Activated CD4-positive, alpha-beta T cell treated with anti-CD3 and anti-CD28 coated beads, Interleukin-2, amount 10 ng/mL, durations not matched to agents 24 days and 14 days (primary cell): Measurements from ENCODE around the gene LRRC3. TPM values are rescaled to one million over a fixed set of nuclear protein-coding genes. Genes with fewer than 3 reads are reported as not detected.

Source experiments
- DNase-seq: peaks from one replicate; pipeline ENCODE4 v3.0.0; 2022
- H3K27ac Mint-ChIP-seq: one replicate; pipeline ENCODE4 v1.8.0; 2022; ENCODE audit warnings: mild to moderate bottlenecking, mixed read lengths
- H3K27me3 Mint-ChIP-seq: one replicate; pipeline ENCODE4 v1.8.0; 2022; ENCODE audit warnings: mixed read lengths
- H3K36me3 Mint-ChIP-seq: one replicate; pipeline ENCODE4 v1.8.0; 2022; ENCODE audit warnings: low read depth, mild to moderate bottlenecking, mixed read lengths
- H3K4me1 Mint-ChIP-seq: one replicate; pipeline ENCODE4 v1.8.0; 2021; ENCODE audit warnings: mixed read lengths
- H3K4me3 Mint-ChIP-seq: one replicate; pipeline ENCODE4 v1.8.0; 2022; ENCODE audit warnings: mild to moderate bottlenecking, moderate library complexity, mixed read lengths
- H3K9me3 Mint-ChIP-seq: one replicate; pipeline ENCODE4 v1.8.0; 2021; ENCODE audit warnings: mixed read lengths
- intact Hi-C: fragments of 100-400 bp; cut with micrococcal nuclease; formaldehyde crosslinking; loops from one replicate; pipeline ENCODE4 v1.15.1; 2023
- total RNA-seq: library from RNA; stranded (reverse); gene quantifications from 2 replicates; pipeline ENCODE4 v1.2.3, GENCODE V29; 2022

The LRRC3 gene
- total RNA-seq, 1 donor from 2014 or later = 2.3 TPM

DNA sequence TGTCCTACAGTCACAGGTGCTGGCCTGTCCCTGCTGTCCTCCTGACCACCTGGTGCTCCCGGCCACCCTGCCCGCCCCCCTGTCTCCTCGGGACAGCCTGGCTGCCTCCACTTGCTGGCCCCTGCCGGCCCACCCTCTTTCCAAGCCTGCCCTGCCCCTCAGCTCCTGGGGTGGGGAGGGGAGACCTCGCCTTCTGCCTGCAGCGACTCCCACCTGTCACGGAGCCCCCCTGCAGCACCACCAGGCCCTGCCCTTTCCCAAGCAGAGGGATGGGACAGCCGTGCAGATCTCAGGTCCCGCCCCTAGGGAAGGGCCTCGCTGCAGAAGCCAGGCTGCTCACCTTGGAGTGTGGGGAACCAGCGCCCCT lies 7.5 kb downstream of the LRRC3 start:
- no peaks in the 10 kb centered on the region for H3K36me3 Mint-ChIP-seq
- H3K4me1 Mint-ChIP-seq = peaks cover 2% of the 10 kb centered on the region
- intact Hi-C loops = no loop called here
- H3K27ac Mint-ChIP-seq = no peak overlapping the region
- no peaks in the 10 kb centered on the region for H3K27me3 Mint-ChIP-seq
- DNase-seq = no peak
- no peak overlapping the region for H3K4me3 Mint-ChIP-seq
- H3K9me3 Mint-ChIP-seq = no peaks in the 10 kb centered on the region

DNA sequence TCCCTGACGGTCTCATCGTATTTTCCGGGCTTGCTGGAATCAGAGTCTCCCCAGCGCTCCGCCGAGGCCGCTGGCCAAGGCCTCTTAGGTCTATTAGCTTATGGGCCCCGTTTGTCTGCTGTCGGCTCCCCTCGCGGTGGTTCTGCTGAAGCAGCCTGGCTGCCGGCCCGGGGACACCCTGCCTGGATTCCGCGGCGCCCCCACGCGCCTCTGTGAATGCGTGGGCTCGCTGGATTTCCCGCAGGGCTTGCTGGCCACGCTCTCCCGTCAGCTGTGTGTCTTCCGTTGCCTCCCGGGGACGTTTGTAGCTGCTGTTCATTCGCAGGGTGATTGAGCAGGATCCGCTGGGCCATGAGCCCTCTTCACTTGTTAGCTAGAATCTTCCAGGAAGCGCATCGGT lies 8.4 kb downstream of the LRRC3 start:
- H3K36me3 Mint-ChIP-seq = no peaks in the 10 kb centered on the region
- H3K4me3 Mint-ChIP-seq = no peak overlapping the region
- intact Hi-C loops = no loop called here
- no peak overlapping the region for H3K27ac Mint-ChIP-seq
- no peaks in the 10 kb centered on the region for H3K27me3 Mint-ChIP-seq
- H3K9me3 Mint-ChIP-seq = no peaks in the 10 kb centered on the region
- DNase-seq = no peak
- H3K4me1 Mint-ChIP-seq = peaks cover 2% of the 10 kb centered on the region

DNA sequence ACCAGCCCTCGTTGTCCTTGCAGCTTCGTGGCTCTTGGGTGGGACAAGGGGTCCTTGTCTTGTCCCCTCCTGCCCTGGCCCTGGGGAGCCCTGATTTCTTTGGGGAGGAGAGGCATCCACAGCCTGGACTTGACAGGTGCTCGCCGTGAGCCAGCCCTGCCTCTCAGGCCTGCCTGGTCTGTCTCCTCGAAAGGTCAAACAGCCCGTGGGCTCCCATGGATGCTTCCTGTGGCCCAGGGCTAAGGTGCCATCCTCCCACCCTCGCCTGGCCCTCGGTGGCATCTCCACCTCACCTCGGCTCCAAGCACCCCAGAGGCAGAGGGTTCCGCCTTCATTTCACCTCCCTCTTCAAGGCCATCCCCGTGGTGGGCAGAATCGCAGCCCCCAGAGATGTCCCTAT lies 9.0 kb downstream of the LRRC3 start:
- Mint-ChIP-seq H3K4me1 (peaks cover 2% of the 10 kb centered on the region), H3K36me3 (no peaks in the 10 kb centered on the region), H3K27me3 (no peaks in the 10 kb centered on the region), H3K27ac (no peak overlapping the region), H3K4me3 (no peak overlapping the region), H3K9me3 (no peaks in the 10 kb centered on the region)
- no peak for DNase-seq
- intact Hi-C loops = no loop called here

DNA sequence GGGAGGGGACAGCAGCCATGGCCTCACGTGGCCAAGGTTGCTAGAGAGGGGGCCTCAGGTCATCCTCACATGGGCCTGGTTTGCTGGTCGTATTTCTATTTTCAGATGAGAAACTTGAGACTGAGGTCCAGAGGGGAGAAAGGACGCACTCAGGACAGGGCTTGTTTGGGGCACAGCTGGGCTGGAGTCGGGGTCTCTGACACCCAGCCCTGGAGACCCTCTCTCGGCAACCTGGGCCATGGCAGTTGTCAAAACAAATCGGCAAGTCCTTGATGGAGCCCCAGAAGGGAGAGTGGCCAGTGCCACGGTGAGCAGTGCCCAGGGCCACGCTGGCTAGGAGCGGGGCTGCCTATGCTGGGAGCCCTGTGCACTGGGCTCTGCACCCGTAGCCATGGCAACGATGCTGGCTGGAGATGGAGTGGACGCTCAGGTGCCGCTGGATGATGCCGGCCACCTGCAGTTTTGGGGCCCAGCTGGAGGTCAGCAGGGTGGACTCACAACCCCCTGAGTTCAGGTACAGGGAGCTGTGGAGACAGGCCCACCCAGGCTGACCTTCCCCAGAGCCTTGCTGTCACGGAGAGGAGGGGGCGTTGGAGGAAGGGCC lies 11.1 kb downstream of the LRRC3 start:
- H3K36me3 Mint-ChIP-seq = no peaks in the 10 kb centered on the region
- H3K27me3 Mint-ChIP-seq = peaks cover 3% of the 10 kb centered on the region
- no peaks in the 10 kb centered on the region for H3K9me3 Mint-ChIP-seq
- no peak overlapping the region for H3K27ac Mint-ChIP-seq
- H3K4me1 Mint-ChIP-seq = no peaks in the 10 kb centered on the region
- intact Hi-C loops = no loop called here
- no peak for DNase-seq
- H3K4me3 Mint-ChIP-seq = no peak overlapping the region

DNA sequence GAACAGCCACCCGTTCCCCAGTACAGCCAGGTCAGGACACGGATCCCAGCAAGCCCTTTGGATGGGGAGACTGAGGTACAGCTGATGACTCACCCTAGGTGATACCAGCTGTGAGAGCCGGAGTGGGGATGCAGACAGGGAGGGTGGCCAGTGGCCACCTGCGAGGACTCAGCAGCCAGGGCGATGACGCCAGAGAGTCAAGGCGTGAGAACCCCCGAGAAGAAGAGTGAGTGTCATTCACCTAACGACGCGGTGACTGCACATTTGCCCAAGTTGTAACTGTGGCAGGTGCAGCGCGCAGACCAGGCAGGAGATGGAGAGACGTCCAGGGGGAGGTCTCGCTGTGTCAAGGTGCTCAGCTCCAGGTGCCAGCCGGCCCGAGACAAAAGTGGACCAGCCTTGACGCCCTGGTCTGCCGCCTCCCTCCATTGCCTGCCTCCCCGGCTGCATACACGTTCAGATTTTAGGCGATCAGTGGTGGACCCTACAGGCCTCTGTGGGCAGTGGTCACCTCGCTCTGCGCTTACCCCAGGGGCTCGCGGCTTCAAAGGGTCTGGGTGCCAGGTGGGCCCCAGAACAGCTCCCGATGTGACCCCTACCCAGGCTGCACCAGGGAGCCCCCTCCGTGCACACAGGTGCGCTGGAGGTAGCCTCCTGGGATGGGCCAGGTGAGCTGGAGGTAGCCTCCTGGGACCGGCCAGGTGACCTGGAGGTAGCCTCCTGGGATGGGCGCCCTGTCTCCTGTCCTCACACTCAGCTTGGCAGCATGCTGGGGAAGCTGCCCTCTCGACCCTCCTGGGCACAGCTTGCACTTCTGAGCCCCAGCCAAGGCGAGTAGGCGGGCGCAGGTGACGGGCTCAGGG lies 11.9 kb downstream of the LRRC3 start:
- DNase-seq = no peak
- H3K36me3 Mint-ChIP-seq = no peaks in the 10 kb centered on the region
- no peaks in the 10 kb centered on the region for H3K4me1 Mint-ChIP-seq
- H3K27me3 Mint-ChIP-seq = peaks cover 3% of the 10 kb centered on the region
- H3K9me3 Mint-ChIP-seq = no peaks in the 10 kb centered on the region
- intact Hi-C loops = no loop called here
- no peak overlapping the region for H3K4me3 Mint-ChIP-seq
- H3K27ac Mint-ChIP-seq = no peak overlapping the region

DNA sequence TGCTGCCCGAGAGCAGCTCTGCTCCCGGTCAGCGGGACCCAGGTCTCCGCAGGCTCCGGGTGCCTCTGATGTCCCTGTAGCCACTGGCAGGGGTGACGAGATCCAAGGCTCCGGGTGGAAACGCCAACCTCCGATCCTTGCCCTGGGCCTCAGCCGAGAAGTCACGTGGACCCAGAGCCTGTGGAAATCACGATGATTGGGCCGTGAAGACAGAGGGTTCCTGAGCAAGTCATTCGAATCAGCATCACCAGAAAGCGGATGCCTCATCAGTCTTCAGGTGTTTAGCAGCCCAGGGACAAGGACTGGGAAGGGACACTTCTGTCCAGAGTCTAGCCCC lies 12.5 kb downstream of the LRRC3 start:
- Mint-ChIP-seq H3K27me3 (peaks cover 3% of the 10 kb centered on the region), H3K36me3 (no peaks in the 10 kb centered on the region), H3K27ac (no peak overlapping the region), H3K4me3 (no peak overlapping the region), H3K9me3 (no peaks in the 10 kb centered on the region), H3K4me1 (no peaks in the 10 kb centered on the region)
- no peak for DNase-seq
- intact Hi-C loops = no loop called here

DNA sequence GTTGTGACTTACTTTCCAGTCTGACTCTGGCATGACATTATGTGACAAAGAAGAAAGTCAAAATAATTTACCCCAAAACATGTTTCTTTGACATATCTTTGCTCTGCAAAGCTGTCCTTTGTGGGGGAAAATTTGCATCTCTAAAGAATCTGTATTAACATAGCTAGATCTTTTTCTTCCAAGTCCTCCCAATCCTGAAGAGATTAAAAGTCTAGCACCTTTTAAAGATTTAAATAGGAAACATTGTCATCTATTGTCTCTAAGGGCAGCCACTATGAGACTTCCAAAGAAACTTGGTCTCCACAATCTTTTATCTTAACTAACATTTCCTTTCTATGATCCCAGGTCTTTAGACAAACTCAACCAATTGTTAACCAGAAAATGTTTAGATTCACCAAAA lies 16.0 kb downstream of the LRRC3 start:
- no peak for DNase-seq
- H3K4me1 Mint-ChIP-seq = no peaks in the 10 kb centered on the region
- intact Hi-C loops = no loop called here

DNA sequence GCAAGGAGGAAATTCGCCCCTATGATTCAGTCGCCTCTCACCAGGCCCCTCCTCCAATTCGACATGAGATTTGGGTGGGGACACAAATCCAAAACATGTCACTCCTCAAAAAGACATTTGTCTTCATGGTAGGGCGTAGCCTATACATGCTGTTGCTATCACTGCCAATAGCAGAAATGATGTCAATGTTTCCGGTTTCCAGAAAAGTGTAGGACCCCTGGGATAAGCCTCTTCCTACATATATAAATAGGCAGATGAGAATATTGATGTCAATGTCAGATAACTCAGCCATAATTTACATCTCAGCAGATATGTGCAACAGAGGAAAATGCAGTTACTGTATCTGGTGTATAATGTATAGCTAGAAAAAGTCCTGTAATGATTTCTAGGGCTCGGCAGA lies 16.7 kb downstream of the LRRC3 start:
- no peak for DNase-seq
- intact Hi-C loops = no loop called here

More for the DNA sequence above, 16.0 kb downstream of the LRRC3 start:
- Mint-ChIP-seq H3K9me3 (no peaks in the 10 kb centered on the region), H3K4me3 (no peak overlapping the region), H3K27ac (no peak overlapping the region), H3K27me3 (peaks cover 3% of the 10 kb centered on the region), H3K36me3 (no peaks in the 10 kb centered on the region)

DNA sequence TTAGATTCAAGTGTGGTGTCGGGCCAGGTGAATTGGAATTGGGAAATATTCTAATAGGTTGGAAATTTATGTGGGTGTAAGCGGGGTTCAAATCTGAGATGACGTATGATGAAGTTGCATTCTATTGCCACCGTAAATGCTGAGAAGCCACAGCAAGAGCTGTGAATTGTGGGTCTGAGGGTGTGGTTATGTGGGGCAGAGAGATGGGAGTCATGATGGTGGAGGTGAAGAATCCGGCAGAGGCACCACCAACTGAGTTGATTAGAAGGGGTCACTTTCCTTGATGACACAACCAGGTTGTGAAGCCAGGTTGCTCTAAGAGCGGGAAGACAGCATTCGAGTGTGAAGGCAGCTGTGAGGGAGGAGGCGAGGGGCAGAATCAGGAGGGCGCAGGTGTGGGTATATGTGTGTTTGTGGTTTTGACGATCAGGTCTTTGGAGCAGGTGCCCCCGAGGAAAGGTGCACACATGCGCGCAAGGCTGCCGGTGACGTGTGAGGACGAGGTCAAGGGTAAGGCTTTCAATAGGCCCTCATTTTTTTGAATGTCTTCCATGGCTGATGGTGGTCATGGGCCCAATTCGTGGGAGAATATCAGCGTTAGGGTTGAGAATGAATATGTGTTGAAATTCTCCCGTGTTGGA lies 18.7 kb downstream of the LRRC3 start:
- no peak for DNase-seq
- Mint-ChIP-seq H3K27me3 (peaks cover 3% of the 10 kb centered on the region), H3K36me3 (no peaks in the 10 kb centered on the region), H3K4me3 (no peak overlapping the region), H3K27ac (no peak overlapping the region), H3K4me1 (peaks cover 2% of the 10 kb centered on the region), H3K9me3 (no peaks in the 10 kb centered on the region)
- intact Hi-C loops = no loop called here

More for the DNA sequence above, 16.7 kb downstream of the LRRC3 start:
- Mint-ChIP-seq H3K4me3 (no peak overlapping the region), H3K4me1 (no peaks in the 10 kb centered on the region), H3K36me3 (no peaks in the 10 kb centered on the region), H3K27me3 (peaks cover 3% of the 10 kb centered on the region), H3K9me3 (no peaks in the 10 kb centered on the region), H3K27ac (no peak overlapping the region)

DNA sequence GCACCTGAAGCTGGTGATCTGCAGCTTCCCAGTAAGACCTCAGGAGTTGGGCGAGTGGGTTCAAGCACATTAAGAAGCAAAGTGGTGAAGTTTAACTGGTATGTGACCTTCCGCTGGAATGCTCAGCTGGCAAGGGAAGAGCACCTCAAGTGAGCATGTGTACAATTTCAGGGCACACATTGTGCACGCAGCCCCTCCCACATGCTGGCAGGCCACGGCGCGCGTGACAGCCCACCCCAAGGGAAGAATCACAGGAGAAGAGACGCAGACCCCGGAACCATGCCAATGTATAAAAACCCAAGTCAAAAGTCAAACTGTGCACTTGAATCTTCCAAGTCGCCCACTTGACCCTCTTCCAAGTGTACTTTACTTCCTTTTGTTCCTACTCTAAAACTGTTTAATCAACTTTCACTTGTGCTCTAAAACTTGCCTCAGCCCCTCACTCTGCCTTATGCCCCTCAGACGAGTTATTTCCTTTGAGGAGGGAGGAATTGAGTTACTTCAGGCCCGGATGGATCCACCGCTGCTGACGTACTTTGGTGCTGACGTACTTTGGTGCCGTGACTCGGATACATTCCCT lies 20.0 kb downstream of the LRRC3 start:
- DNase-seq = no peak
- H3K27me3 Mint-ChIP-seq = peaks cover 3% of the 10 kb centered on the region
- no peaks in the 10 kb centered on the region for H3K36me3 Mint-ChIP-seq
- no peak overlapping the region for H3K27ac Mint-ChIP-seq
- H3K4me3 Mint-ChIP-seq = no peak overlapping the region
- peaks cover 7% of the 10 kb centered on the region for H3K4me1 Mint-ChIP-seq
- intact Hi-C loops = no loop called here
- no peaks in the 10 kb centered on the region for H3K9me3 Mint-ChIP-seq

DNA sequence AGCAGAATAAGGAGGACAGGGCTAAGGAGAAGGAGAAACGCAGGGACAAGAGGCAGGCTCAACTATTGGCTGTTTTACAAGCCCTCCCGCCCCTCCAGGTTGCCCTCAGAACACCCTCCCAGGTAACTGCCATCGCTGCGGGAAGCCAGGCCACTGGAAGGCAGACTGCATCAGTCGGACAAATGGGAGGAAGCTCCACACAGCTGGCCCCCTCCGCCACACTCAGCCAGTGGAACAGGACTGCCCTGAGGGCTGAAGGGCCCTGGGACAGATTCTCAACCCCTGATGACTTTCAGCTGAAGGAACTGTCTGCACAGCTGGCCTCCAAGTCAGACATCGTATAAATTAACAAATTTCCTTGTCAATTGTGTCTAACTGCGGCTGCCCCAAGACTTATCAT lies 21.8 kb downstream of the LRRC3 start:
- Mint-ChIP-seq H3K9me3 (no peaks in the 10 kb centered on the region), H3K27me3 (no peaks in the 10 kb centered on the region), H3K4me3 (no peak overlapping the region), H3K27ac (no peak overlapping the region), H3K4me1 (peaks cover 7% of the 10 kb centered on the region), H3K36me3 (no peaks in the 10 kb centered on the region)
- intact Hi-C loops = no loop called here
- DNase-seq = no peak

DNA sequence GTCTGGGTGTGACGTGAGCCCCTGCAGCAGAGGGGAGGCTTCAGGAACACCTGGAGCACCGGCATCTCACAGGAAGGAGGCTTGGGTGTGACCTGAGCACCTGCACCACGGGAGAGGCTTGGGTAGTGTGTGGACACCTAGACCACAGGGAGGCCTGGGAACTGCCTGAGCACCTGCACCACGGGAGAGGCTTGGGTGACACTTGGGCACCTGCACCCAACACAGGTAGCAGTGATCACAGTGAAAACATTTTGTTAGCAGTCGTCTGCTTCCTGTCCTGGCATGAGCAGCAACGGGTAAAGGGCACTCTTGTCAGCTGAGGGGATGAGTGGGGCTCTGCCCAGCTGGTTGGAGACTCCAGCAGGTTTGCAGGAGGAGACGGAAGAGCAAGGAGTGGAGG lies 22.4 kb downstream of the LRRC3 start:
- Mint-ChIP-seq H3K4me3 (no peak overlapping the region), H3K4me1 (peaks cover 7% of the 10 kb centered on the region), H3K36me3 (no peaks in the 10 kb centered on the region), H3K9me3 (no peaks in the 10 kb centered on the region), H3K27me3 (no peaks in the 10 kb centered on the region), H3K27ac (no peak overlapping the region)
- intact Hi-C loops = no loop called here
- no peak for DNase-seq

DNA sequence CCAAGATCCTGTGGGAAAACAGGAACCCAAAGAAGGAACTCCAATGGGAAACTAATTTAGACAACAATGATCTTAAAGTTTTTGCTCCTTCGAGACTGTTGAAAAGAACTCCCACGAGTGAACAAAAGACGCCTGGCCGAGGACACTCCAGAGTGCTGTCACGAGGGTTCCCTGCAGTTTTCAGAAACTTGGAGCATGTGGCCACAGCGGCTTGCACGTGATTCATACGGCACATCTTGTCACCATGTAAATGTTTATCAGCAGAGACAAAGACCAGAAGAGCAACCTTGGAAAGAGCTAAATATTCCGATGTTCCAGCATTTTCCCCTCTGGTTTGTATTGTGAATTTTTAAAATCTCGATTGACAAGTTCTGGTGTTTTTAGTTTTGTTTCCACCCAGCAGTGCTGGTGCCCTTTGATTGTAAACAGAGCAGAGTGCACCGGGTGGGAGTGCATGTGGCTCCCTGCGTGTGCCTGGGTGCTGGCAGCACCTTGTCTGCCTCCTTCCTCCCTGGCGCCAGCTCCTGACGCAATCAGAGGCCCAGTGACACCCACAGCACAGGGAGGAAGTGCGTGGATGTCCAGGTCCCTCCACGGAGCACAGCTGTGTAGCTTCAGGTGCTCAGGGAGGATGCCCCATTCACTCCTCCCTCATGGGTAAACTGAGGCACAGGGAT lies 23.0 kb downstream of the LRRC3 start:
- no peaks in the 10 kb centered on the region for H3K9me3 Mint-ChIP-seq
- no peak overlapping the region for H3K4me3 Mint-ChIP-seq
- H3K27ac Mint-ChIP-seq = peak overlapping the region; percentile 47
- H3K36me3 Mint-ChIP-seq = no peaks in the 10 kb centered on the region
- DNase-seq = no peak
- no peaks in the 10 kb centered on the region for H3K27me3 Mint-ChIP-seq
- intact Hi-C loops = no loop called here
- H3K4me1 Mint-ChIP-seq = peaks cover 7% of the 10 kb centered on the region

DNA sequence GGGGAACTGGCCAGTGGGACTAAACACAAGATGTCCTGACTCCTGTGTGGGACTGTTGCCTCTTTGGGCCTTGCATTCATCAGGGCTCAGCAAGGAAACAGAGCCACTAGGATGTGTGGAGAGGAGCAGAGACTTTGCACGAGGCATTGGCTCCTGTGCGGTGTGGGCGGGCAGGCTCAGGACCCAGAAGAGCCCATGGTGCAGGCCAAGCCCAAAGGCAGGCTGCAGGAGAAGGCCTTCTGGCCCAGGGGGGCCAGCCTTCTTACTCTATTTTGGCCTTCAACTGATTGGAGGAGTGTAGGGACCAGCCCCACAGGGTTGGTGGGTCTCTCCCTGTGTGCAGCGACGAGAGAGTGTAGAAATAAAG lies 23.5 kb downstream of the LRRC3 start:
- Mint-ChIP-seq H3K4me3 (no peak overlapping the region), H3K27ac (peak overlapping the region; percentile 47), H3K27me3 (no peaks in the 10 kb centered on the region), H3K4me1 (peaks cover 7% of the 10 kb centered on the region), H3K9me3 (no peaks in the 10 kb centered on the region), H3K36me3 (no peaks in the 10 kb centered on the region)
- intact Hi-C loops = no loop called here
- DNase-seq = no peak
